GM12874 (cell line): Measurements from ENCODE around the gene PLD3.

ENCODE experiments used
- TF ChIP-seq, protein P1 (sequence below): IDR thresholded peaks from 2 replicates; pipeline ENCODE4 v1.5.1; 2011; ENCODE audit warnings: low read depth, mild to moderate bottlenecking, control low read depth, low read length, moderate library complexity; ENCODE audit not compliant: insufficient read depth

PLD3 gene

DNA sequence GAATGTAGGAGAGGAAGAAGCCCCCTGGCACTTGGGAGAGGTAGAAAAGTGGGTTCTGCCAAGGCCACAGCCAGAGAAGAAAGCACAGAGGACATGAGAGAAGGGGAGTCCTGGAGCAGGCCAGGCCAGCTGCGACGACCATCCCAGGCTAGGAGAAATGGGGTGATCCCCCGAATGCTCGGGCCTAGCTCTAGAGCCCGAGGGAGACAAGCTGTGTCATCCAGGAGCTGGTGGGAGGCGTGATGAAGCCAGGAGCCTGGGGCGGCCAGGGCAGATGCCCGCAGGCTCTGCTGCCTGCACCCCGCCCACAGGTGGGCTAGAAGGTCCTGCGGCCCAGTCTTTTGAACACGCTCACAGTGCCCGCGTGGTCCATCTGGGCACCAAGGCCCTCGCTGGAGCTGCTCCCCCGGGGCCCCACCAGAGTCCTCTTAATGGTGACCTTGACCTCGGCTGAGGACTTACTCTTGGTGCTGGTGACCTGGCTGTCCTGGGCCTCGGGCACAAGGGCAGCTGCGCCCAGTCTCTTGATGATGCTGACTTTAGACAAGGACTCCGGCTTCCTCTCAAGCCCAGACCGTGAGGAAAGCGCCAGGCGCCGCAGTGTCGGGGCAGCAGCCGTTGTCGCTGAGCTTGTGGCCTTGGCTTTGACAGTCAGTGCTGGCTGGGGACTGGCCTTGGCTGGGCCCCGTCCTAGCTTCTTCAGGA is 26.8 kb upstream of the PLD3 start:
- TF ChIP-seq, protein P1, sequence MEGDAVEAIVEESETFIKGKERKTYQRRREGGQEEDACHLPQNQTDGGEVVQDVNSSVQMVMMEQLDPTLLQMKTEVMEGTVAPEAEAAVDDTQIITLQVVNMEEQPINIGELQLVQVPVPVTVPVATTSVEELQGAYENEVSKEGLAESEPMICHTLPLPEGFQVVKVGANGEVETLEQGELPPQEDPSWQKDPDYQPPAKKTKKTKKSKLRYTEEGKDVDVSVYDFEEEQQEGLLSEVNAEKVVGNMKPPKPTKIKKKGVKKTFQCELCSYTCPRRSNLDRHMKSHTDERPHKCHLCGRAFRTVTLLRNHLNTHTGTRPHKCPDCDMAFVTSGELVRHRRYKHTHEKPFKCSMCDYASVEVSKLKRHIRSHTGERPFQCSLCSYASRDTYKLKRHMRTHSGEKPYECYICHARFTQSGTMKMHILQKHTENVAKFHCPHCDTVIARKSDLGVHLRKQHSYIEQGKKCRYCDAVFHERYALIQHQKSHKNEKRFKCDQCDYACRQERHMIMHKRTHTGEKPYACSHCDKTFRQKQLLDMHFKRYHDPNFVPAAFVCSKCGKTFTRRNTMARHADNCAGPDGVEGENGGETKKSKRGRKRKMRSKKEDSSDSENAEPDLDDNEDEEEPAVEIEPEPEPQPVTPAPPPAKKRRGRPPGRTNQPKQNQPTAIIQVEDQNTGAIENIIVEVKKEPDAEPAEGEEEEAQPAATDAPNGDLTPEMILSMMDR, result no peak

DNA sequence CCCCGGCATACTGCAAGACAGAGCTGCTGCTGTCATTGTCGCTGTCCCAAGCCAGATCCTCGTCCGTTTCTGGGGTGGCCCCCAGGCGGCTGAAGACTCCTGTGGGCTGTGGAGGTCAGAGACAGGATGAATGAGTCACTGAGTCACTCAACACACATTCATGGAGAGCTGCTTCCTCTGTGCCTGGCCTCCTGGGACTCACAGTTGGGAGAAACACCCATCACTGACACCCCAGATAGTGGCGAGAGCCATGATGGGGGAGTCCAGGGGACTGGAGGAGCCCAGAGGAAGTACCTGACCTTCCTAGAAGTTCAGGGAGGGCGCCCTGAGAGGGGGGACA is 26.3 kb upstream of the PLD3 start:
- TF ChIP-seq, protein P1, result no peak

DNA sequence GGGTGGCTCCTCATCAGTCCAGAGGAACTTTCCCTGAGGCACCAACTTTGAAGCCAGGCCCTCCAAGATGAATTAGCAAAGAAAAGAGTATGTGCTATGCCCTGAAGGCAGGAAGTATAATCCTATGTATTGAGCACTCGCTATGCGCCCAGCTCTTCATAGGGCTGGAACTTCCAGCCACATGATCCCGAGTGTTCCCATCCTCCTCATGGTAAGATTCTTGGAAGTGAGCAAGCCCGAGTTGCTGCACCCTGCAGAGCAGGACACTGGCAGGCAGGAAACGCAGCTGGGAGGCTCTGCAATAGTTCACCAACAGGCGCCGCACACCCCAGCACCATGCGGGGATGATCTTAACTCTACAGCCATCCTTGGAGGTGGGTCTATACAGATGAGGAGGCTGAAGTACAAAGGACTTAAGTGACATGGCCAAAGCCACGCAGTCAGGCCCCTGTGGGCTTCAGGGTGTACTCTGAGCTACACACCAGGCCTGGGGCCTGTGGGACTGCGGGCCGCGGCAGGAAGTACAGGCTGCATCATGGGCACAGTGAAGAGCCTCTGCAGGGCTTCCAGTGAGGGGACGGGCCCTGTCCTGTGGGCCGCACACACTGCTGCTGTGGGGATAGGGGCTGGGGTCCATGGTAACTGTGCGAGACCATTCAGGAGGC is 25.4 kb upstream of the PLD3 start:
- TF ChIP-seq, protein P1, result no peak

DNA sequence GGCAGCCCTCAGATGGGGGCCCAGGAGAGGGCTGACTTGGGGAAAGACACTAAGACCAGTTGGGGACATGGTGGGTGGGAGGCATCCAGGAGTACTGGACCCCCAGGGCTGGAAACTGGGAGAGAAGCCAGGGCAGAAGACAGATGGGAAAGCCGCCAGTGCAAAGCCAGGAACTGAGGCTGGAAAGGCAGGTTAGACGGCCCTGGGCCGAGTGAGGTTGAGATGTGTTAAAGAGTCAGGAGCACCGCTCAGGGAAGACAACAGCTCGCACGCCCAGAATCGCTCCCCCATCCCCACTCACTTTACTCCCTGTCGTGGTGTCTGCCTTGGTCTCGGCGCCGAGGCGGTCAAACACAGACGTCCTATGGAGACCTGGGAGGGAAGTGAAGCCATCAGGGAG is 24.8 kb upstream of the PLD3 start:
- TF ChIP-seq, protein P1, result no peak

DNA sequence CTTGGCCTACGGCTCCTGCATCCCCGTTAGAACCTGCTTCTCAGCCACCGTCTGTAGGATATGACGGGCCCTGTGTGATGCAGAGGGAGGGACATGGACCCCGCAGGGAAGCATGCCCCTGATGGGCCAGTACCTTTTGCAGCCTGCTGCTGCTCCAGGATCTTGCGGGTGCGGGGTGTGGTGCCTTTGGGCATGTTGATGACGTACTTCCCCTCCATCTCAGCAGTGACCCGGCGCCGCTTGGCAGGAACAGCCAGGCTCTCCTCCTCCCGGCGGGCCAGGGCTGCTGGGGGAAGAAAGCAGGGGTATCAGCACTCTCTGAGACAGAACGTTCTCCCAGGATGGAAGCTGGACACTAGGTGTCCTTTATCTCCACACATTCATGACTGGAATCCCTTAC is 22.3 kb upstream of the PLD3 start:
- TF ChIP-seq, protein P1, result no peak

DNA sequence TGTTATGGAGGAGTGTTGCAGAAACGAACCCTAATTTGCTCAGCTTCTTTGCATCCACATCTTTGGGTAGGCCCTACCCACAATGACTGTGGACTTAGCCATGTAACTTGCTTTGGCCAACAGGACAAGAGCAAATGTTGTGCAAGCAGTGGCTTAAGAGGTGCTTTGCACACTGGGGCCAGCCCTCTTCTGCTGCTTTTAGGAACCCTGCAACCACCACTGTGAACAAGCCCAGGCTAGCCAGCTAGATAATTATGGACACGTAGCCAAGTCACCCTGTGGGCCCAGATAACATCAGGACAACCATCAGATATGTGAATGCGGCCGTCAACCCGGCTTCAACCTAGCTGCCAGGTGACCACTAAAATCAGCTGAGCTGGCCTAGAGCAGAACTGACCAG is 17.4 kb upstream of the PLD3 start:
- TF ChIP-seq, protein P1, result no peak

GRCh38 chr19:40332669-40333068 is 15.8 kb upstream of the PLD3 start:
- TF ChIP-seq, protein P1, result no peak
